ENCODE data around the gene ACOT11. TPM values are rescaled to one million over a fixed set of nuclear protein-coding genes. Genes with fewer than 3 reads are reported as not detected.
"Not testable (repeated sequence)": the region's sequence is repeated elsewhere in the genome, so short reads cannot be mapped to it uniquely, and the experiment has no call there.

The ACOT11 gene
- polyA plus RNA-seq = 1 to 10 TPM; 1.1 to 2.4 (median 1.5) TPM

DNA sequence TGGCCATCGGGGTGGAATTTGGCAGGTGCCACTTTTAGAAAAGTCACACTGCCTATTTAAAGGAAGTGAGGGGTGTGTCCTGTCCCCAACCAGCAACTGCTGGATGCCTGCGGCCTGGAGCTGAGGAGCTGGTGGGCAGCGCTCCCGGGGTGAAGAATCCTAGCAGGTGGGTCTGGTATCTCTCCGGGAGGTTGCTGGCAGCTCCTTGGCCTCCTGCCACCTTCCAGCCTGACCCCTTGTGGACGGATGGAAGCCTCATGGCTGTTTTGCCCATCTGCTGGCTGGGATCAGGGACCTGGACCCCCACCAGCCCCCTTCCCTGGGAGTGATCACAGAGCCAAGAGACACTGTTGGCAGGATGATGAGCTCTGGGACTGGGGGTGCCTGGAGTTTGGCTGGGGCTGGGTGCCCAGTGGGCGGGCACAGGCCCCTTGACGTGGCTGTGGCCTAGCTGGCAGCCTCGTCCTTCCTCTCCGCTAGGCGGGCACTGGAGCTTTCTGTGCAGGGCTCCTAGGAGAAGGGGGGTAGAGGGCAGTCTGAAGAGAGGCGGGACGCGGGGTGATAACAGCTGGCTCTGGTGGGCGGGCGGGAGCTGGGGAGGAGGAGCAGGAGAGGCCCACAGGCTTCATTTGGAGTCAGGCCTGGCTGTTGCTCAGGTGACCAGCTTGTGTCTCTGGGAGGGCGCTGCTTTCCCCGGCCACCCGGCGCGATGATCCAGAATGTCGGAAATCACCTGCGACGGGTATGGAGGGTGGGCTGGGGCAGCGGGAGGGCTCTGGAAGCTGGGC is at the start of gene ACOT11:
TSS of gene ACOT11 (plus strand) at position 628 of the 788 bp plus-strand sequence. CDS start at position 710, 82 bp downstream.
- 18 to 31% (median 23%) methylated on average over 21 to 25 of the region's 25 CpGs for WGBS, 3 donors
- no peak within 1 kb of the TSS for H3K27ac ChIP-seq (ENCODE audit: low read depth, low read length)

DNA sequence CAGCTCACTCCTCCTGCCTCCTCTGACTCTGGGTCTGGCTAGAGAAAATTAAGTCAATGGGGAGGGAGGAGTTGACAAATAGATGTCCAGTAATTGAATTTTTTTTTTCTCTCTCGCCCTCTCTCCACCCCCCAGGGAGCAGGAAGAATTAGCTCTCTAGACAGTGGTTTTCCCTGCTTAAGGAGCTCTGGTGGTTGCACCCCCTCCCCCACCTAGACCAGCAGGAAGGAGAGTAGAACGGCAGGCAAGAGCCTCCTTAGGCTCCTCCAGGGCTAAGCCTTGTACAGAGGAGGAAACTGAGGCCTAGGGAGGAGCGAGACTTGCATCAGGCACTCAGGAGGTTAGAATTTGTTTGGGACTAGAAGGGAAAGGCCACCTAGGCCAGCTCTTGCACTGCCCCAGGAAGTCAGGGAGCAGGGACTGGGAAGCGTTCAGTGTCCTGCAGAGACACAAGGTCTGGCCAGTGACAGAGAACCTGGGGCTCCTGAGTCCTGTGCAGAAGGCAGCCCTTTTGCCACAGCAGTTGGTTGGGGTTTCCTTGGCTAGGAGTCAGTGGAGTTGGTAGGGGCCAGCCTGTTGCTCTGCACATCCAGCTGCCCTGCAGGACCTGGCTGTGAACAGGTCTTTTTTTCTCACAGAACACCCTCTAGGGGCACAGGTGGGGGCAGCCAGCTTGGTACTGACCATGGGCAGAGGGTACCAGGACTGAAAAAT is 49.5 kb upstream of the ACOT11 start:
- WGBS, 3 donors = 70 to 74% (median 71%) methylated on average over 4 of the region's 4 CpGs
- no peak overlapping the region for H3K27ac ChIP-seq (ENCODE audit: low read depth, low read length)

- WGBS, 3 donors = 4 to 16% (median 8%) methylated on average over 9 of the region's 9 CpGs
- no peak overlapping the region for H3K27ac ChIP-seq (ENCODE audit: low read depth, low read length)
Measured at GRCh38 chr1:54499097-54499359, 49.0 kb upstream of the ACOT11 start.

- no peak overlapping the region for H3K27ac ChIP-seq (ENCODE audit: low read depth, low read length)
- 1 to 2% (median 2%) methylated on average over 47 to 50 of the region's 50 CpGs for WGBS, 3 donors
Measured at GRCh38 chr1:54499360-54500106, 48.5 kb upstream of the ACOT11 start.

DNA sequence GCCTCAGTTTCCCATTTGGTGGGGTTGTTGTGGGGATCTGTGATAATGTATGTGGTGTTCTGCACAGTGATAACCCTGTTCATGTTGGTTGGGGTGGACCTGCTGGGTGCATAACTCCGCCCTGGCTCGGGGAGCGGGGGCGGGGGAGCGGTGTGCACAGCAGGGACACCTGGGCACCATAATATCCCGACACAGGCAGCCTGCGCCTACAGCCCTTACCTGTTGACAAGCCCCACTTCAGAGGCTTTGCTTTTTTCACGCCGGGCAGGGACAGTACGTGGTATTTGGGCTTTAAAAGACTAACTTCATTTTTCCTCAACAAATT is 48.0 kb upstream of the ACOT11 start:
- H3K27ac ChIP-seq (ENCODE audit: low read depth, low read length) = no peak overlapping the region
- 56 to 70% (median 61%) methylated on average over 10 of the region's 10 CpGs for WGBS, 3 donors

- no peak overlapping the region for H3K27ac ChIP-seq (ENCODE audit: low read depth, low read length)
- 65 to 79% (median 76%) methylated on average over 5 of the region's 5 CpGs for WGBS, 3 donors
Measured at GRCh38 chr1:54501849-54502248, 46.2 kb upstream of the ACOT11 start.

GRCh38 chr1:54502342-54502741 is 45.7 kb upstream of the ACOT11 start:
- no peak overlapping the region for H3K27ac ChIP-seq (ENCODE audit: low read depth, low read length)
- 64 to 74% (median 68%) methylated on average over 5 of the region's 5 CpGs for WGBS, 3 donors

DNA sequence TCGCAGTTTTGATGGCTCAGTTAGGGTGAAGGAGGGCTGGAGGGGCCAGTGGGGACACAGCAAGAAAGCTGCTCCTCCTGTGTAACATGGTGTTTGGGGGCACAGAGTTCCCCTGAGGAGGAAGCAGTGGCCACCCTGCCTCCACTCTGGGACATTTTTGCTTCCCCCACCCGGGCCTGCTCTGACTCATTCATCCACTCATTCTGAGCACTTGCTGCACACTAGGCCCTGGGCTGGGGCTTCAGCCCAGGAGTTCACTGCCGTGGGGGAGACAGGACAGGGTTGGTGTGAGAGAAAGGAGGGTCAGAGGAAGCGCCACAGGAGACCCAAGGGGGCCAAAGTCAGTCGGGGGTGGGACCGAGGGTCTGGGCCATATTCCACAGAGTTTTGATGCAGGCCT is 41.4 kb upstream of the ACOT11 start:
- H3K27ac ChIP-seq (ENCODE audit: low read depth, low read length) = no peak overlapping the region
- 68 to 74% (median 69%) methylated on average over 6 of the region's 6 CpGs for WGBS, 3 donors

GRCh38 chr1:54507033-54507870 is 40.8 kb upstream of the ACOT11 start:
- 73 to 83% (median 81%) methylated on average over 17 of the region's 17 CpGs for WGBS, 3 donors
- no peak overlapping the region for H3K27ac ChIP-seq (ENCODE audit: low read depth, low read length)

- WGBS, 3 donors = 67 to 90% (median 88%) methylated on average over 3 of the region's 3 CpGs
- no peak overlapping the region for H3K27ac ChIP-seq (ENCODE audit: low read depth, low read length)
Measured at GRCh38 chr1:54510715-54511270, 37.2 kb upstream of the ACOT11 start.

DNA sequence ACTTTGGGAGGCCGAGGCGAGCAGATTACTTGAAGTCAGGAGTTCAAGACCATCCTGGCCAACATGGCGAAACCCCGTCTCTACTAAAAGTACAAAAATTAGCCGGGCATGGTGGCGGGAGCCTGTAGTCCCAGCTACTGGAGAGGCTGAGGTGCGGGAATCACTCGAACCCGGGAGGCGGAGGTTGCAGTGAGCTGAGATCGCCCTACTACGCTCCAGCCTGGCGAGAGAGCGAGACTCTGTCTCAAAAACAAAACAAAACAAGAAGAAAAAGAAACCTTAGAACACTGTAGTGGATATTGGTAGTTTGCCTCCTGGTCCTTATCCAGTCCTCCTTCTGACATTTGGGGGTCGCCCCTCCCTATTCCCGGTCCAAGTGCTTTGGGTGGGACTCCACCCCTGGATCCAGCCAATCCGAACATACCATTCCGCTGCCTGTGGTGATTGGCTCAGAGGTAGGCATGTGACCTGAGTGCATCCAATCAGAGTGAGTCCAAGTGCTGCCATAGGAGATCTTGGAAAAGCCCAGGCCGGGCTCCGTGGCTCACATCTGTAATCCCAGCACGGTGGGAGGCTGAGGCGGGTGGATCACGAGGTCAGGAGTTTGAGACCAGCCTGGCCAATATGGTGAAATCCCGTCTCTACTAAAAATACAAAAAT is 34.0 kb upstream of the ACOT11 start:
- H3K27ac ChIP-seq (ENCODE audit: low read depth, low read length) = not testable (repeated sequence)
- WGBS, 3 donors = 87 to 91% (median 90%) methylated on average over 24 of the region's 24 CpGs

DNA sequence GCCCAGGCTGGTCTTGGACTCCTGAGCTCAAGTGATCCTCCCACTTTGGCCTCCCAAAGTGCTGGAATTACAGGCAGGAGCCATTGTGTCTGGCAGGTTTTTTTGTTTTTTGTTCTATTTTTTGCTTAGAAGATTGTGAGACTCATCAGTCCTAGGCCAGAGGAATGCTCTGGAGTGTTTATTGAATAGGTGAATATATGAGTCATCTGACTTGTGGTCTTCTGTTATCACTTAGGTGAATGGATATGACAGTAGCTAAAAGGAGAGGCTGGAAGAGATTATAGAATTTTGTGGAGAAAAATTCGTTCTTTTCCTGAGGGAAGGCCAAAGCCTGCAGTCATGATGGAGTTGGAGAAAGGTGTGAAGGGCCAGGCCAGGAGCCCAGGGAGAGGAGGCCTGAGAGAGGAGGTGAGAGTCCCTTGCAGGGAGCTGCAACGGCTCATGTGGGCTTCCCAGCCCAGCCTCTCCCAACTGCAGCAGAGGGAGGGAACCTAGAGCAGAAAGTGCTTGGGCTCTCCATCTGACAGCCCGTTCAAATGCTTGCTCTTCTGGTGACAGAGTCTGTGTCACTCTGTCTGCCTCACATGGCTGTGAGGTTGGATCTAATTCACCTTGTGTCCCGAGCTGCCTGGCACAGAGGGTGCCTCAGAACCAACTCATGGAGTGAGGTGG is 31.6 kb upstream of the ACOT11 start:
- WGBS, 3 donors = 46 to 75% (median 63%) methylated on average over 4 of the region's 4 CpGs

GRCh38 chr1:54517496-54517895 is 30.5 kb upstream of the ACOT11 start:
- H3K27ac ChIP-seq (ENCODE audit: low read depth, low read length) = no peak overlapping the region
- 76 to 90% (median 80%) methylated on average over 9 of the region's 9 CpGs for WGBS, 3 donors

More for the DNA sequence above, 31.6 kb upstream of the ACOT11 start:
- no peak overlapping the region for H3K27ac ChIP-seq (ENCODE audit: low read depth, low read length)

DNA sequence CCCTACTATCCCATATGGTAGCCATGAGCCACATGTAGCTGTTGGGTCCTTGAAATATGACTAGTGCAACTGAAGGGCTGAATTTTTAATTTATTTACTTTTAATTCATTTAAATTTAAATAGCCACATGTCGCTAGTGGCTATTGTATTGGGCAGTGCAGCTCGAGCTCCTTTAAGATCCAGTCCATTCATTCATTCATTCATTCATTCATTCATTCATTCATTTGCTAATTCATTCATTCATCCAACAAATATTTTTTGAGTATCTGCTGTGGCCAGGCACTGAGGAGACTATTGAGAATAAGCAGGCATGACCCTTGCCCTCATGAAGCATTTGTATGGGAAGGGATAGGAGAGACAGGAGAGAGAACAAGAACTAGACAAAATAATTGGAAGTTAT is 29.5 kb upstream of the ACOT11 start:
- WGBS, 3 donors = 86 to 93% (median 91%) methylated on average over 2 of the region's 2 CpGs
- no peak overlapping the region for H3K27ac ChIP-seq (ENCODE audit: low read depth, low read length)

DNA sequence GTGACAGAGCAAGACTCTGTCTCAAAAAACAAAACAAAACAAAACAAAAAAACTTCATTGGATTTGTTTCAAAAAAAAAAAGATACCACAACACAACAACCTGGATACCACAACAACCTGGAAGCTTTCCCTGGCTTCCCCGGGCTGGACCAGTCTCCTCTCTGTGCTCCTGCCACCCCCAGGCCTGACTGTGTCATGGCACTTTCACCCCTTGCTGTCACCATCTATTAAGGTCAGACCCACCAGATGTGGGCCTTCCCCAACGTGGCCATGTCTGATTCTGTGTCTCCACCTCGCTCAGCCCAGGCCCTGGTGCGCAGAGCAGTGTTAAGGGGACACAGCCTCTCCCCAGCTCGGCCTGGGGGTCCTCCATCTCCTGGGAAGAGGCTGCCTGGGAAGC is 28.3 kb upstream of the ACOT11 start:
- 63 to 78% (median 67%) methylated on average over 5 of the region's 5 CpGs for WGBS, 3 donors
- no peak overlapping the region for H3K27ac ChIP-seq (ENCODE audit: low read depth, low read length)

DNA sequence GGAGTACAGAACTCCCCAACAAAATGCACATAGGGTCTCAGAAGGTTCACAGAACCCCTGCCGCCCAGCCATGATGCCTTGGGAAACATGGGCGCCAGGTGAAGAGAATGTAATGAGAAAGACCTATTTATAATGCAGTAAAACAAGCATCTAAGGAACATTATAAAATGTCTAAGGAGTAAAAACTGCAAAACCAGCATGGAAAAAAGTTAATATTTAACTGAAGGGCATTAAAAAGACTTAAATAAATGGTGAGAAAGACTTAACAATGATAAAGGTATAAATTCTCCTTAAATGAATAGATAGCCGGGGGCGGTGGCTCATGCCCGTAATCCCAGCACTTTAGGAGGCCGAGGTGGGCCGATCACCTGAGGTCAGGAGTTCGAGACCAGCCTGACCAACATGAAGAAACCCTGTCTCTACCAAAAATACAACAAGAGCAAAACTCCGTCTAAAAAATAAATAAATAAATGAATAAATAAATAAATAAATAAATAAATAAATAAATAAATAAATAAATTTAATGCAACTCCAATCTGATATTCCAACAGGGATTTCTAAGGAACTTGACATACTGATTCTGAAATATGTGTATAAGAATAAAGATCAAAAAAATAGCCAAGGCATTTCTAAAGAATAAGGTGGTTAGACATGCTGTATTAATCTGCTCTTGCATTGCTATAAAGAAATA is 27.3 kb upstream of the ACOT11 start:
- 76 to 95% (median 89%) methylated on average over 9 of the region's 9 CpGs for WGBS, 3 donors

DNA sequence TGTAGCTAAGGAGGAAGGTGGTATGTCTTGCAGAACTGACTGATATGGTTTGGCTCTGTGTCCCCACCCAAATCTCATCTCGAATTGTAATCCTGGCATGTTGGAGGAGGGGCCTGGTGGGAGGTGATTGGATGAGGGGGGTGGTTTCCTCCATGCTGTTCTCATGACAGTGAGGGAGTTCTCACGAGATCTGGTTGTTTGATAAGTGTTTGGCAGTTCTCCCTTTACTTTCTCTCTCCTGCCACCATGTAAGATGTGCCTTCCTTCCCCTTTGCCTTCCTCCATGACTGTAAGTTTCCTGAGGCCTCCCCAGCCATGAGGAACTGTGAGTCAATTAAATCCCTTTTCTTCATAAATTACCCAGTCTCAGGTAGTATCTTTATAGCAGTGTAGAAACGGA is 21.5 kb upstream of the ACOT11 start:
- WGBS, 3 donors = 74 to 79% (median 76%) methylated on average over 3 of the region's 3 CpGs

More for the DNA sequence above, 27.3 kb upstream of the ACOT11 start:
- H3K27ac ChIP-seq (ENCODE audit: low read depth, low read length) = no peak overlapping the region

More for the DNA sequence above, 21.5 kb upstream of the ACOT11 start:
- H3K27ac ChIP-seq (ENCODE audit: low read depth, low read length) = not testable (repeated sequence)
